Testis (tissue), 3 donors: Measurements from ENCODE around the gene CRYL1. TPM values are rescaled to one million over a fixed set of nuclear protein-coding genes. Genes with fewer than 3 reads are reported as not detected.
"Not testable (repeated sequence)": the region's sequence is repeated elsewhere in the genome, so short reads cannot be mapped to it uniquely, and the experiment has no call there.

Source experiments
- DNase-seq: peaks from one replicate; pipeline ENCODE4 v3.0.0-alpha.2; 2019
- H3K27ac ChIP-seq, 2 donors: fragments of 200-600 bp; sonication (generic); one replicate each; pipeline ENCODE4 v1.5.1; 2019
- H3K27me3 ChIP-seq: fragments of 200-600 bp; sonication (generic); one replicate; pipeline ENCODE4 v1.5.1; 2019
- H3K36me3 ChIP-seq: fragments of 200-600 bp; sonication (generic); one replicate; pipeline ENCODE4 v1.5.1; 2017; ENCODE audit warnings: low read depth; ENCODE audit errors: missing control alignments
- H3K4me1 ChIP-seq: fragments of 200-600 bp; sonication (generic); one replicate; pipeline ENCODE4 v1.5.1; 2019
- H3K4me3 ChIP-seq, 2 donors: fragments of 200-600 bp; sonication (generic); one replicate each; pipeline ENCODE4 v1.5.1; 2017 to 2019
- H3K9me3 ChIP-seq: fragments of 200-600 bp; sonication (generic); one replicate; pipeline ENCODE4 v1.5.1; 2017
- POLR2A ChIP-seq: fragments of 450-650 bp; IDR thresholded peaks from one replicate; pipeline ENCODE4 v1.6.1; 2017; ENCODE audit warnings: antibody characterized with exemption, mild to moderate bottlenecking, moderate library complexity
- WGBS, 2 donors: methylation state at CpG; one replicate each; pipeline ENCODE4 v1.1.5; 2018; 5-methylcytosine and 5-hydroxymethylcytosine counted together
- intact Hi-C: fragments of 100-400 bp; cut with DNase I; formaldehyde crosslinking; loops from one replicate; pipeline ENCODE4 v1.15.1; 2023; ENCODE audit warnings: low total_unique reads
- polyA plus RNA-seq: library from polyadenylated mRNA; stranded (reverse); fragments of 350-450 nt; fragmentation: Illumina TruSeq; extraction: RNeasy Lipid Tissue Mini Kit (QIAGEN cat#74804); gene quantifications from one replicate; pipeline ENCODE4 v1.2.3, GENCODE V29; 2014; ENCODE audit warnings: low read depth, low replicate concordance; ENCODE audit not compliant: insufficient read depth
- total RNA-seq, 2 donors: library from RNA; depleted of rRNA; stranded (reverse); fragments of >200 nt; gene quantifications; one replicate each; pipeline ENCODE4 v1.2.3, GENCODE V29; 2016
- TF ChIP-seq, protein P1 (sequence below), 3 experiments: fragments of 450-650 bp in 2 of 3; fragments of 200-600 bp in 1 of 3; sonication (generic) in 1 of 3; IDR thresholded peaks; one replicate each; pipeline ENCODE4 v1.5.1; 2016 to 2019; ENCODE audit warnings: antibody characterized with exemption in 3 of 3, mild to moderate bottlenecking in 2 of 3, moderate library complexity in 1 of 3

CRYL1 gene
- total and polyA plus RNA-seq, 3 donors from 2014 or later: 8.0 to 16.8 (median 16.8) TPM

DNA sequence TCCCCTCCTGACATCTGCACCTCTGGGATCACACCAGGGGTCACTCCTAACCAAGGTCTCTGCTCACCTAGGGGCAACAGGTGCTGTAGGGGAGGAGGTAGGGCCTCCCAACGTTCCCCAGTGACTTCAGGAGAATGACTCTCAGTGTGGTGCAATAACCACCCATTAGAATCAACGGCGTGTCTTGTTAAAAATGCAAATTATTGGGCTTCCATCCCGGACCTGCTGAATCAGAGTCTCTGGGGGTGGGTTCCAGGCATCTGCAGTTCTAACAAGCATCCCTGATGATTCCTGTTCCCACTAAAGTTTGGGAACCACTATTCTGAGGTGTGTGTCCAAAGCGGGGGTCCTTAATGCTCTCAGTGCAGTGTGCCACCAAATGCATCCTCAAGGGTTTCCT, 84.6 kb downstream of the CRYL1 start:
- H3K27ac ChIP-seq: peak overlapping the region; percentile 10 to 20
- no peak for DNase-seq
- no peaks in the 10 kb centered on the region for H3K27me3 ChIP-seq
- no peaks in the 10 kb centered on the region for H3K36me3 ChIP-seq
- H3K9me3 ChIP-seq: no peaks in the 10 kb centered on the region
- 73 to 91% methylated on average over 4 to 5 of the region's 5 CpGs for WGBS, 2 donors
- intact Hi-C loops: no loop called here
- no peak overlapping the region for H3K4me3 ChIP-seq
- no peak for TF ChIP-seq POLR2A
- TF ChIP-seq, protein P1, sequence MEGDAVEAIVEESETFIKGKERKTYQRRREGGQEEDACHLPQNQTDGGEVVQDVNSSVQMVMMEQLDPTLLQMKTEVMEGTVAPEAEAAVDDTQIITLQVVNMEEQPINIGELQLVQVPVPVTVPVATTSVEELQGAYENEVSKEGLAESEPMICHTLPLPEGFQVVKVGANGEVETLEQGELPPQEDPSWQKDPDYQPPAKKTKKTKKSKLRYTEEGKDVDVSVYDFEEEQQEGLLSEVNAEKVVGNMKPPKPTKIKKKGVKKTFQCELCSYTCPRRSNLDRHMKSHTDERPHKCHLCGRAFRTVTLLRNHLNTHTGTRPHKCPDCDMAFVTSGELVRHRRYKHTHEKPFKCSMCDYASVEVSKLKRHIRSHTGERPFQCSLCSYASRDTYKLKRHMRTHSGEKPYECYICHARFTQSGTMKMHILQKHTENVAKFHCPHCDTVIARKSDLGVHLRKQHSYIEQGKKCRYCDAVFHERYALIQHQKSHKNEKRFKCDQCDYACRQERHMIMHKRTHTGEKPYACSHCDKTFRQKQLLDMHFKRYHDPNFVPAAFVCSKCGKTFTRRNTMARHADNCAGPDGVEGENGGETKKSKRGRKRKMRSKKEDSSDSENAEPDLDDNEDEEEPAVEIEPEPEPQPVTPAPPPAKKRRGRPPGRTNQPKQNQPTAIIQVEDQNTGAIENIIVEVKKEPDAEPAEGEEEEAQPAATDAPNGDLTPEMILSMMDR (IDR thresholded peaks at IDR 0.05): no peak
- peaks cover 7% of the 10 kb centered on the region for H3K4me1 ChIP-seq

DNA sequence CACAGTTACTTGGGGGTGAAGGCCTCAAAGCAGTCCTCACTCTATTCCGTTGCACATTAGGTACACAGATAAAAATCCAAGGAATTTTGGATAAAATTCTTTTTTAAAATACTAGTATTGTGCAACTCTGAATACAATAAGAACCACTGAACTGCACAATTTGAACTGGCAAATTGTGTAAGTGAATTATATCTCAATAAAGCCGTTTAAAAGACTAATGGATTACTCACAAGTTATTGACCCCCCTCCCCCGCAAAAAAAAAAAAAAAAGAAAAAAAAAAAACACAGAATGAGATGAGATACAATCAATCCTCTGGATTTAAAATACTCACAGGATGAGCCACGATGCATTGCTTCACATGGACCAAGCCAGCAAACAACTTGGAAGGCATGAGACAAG, 86.4 kb downstream of the CRYL1 start:
- intact Hi-C loops: no loop called here
- no peak for TF ChIP-seq POLR2A
- TF ChIP-seq, protein P1 (IDR thresholded peaks at IDR 0.05): no peak
- 83 to 89% methylated on average over 4 of the region's 4 CpGs for WGBS, 2 donors
- no peaks in the 10 kb centered on the region for H3K9me3 ChIP-seq
- H3K4me3 ChIP-seq: no peak overlapping the region
- H3K36me3 ChIP-seq: no peaks in the 10 kb centered on the region
- H3K27me3 ChIP-seq: no peaks in the 10 kb centered on the region
- DNase-seq: no peak
- no peak overlapping the region for H3K27ac ChIP-seq
- H3K4me1 ChIP-seq: peaks cover 7% of the 10 kb centered on the region

DNA sequence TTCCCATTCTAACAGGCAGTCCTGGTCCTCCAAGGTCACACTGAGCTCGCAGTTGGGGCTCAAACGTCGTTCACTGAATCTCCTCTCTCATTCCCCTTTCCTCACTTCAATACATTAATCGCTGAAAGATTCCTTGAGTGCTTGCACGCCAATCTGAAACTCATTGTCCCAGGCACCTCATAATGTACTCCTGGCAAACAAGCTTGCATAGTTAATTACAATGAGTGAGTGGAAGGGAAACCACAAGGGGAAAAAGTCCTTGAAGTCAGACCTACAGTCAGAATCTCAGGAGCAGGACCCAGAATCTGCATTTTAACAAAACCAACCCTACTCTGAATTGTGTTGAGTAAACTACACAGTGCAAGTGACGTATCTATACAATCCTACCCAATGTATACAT, 86.9 kb downstream of the CRYL1 start:
- 82 to 83% methylated on average over 6 of the region's 6 CpGs for WGBS, 2 donors
- no peak overlapping the region for H3K27ac ChIP-seq
- no peak overlapping the region for H3K4me3 ChIP-seq
- peaks cover 7% of the 10 kb centered on the region for H3K4me1 ChIP-seq
- no peaks in the 10 kb centered on the region for H3K36me3 ChIP-seq
- no peaks in the 10 kb centered on the region for H3K9me3 ChIP-seq
- TF ChIP-seq, protein P1 (IDR thresholded peaks at IDR 0.05): no peak
- TF ChIP-seq POLR2A: no peak
- no peaks in the 10 kb centered on the region for H3K27me3 ChIP-seq
- intact Hi-C loops: no loop called here
- no peak for DNase-seq

DNA sequence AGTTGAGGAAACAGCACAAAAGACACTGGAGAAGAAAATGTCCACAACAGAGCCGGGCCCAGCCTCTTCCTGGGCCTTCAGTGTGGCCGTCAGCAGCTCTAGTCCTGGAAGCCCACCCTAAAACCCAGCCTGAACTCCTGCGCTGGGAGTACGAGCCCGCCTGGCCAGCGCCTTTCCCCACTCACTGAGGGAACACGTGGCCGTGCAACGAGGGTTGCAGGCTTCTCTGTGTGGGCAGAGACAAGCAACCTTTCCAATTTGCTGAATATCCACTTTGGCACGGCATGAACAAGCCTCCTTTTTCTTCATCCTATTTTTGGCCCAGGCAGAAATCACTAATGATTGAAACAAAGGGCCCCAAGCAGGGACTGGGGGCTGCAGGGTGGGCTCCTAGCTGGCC, 89.2 kb downstream of the CRYL1 start:
- H3K4me3 ChIP-seq: peak overlapping the region in 1 of 2 donors; percentile 40
- DNase-seq: no peak
- intact Hi-C loops: no loop called here
- no peak overlapping the region for H3K27ac ChIP-seq
- no peak for TF ChIP-seq POLR2A
- TF ChIP-seq, protein P1 (IDR thresholded peaks at IDR 0.05): no peak
- no peaks in the 10 kb centered on the region for H3K27me3 ChIP-seq
- 20 to 67% methylated on average over 1 to 10 of the region's 10 CpGs for WGBS, 2 donors
- H3K9me3 ChIP-seq: no peaks in the 10 kb centered on the region
- H3K36me3 ChIP-seq: no peaks in the 10 kb centered on the region
- no peaks in the 10 kb centered on the region for H3K4me1 ChIP-seq

DNA sequence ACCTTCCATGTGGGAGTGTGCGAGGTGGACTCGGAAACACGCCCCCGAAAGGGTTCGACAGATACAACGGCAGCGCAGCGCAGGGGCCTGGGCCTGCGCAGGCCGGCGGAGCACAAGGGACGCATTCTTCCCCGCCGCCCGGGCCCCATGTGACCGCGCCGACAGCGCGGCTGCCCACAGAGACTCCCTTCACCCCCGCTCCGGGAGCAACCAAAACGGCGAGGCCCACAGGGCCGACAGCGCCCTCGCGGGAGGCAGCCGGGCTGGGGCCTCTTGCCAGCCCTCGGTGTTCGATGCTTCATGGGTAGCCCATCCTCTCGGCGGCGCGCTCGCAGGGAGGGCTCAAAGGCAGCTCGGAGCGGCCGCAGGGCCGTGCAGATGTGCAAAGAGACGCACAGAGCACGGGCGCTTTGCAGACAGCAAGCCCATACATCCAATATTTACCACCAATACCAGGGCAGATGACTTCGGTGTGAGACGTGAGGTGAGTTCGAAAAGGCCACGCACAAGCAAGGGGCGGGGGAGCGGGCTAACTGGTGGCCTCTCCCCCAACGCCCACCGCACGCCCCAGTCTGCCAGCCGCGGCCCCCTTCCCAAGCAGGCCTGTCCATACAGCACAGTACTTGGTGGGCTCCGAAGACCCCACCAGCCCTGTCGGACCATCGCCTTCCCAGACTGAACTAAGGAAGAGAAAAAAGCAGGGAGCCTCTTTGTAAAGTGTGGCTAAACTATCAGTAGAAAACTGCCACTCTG, 89.9 kb downstream of the CRYL1 start:
- WGBS, 2 donors: 58 to 78% methylated on average over 23 to 57 of the region's 57 CpGs
- H3K36me3 ChIP-seq: no peaks in the 10 kb centered on the region
- peak overlapping the region; percentile 34 to 40 for H3K4me3 ChIP-seq
- no peak for TF ChIP-seq POLR2A
- TF ChIP-seq, protein P1 (IDR thresholded peaks at IDR 0.05): no peak
- H3K4me1 ChIP-seq: no peaks in the 10 kb centered on the region
- DNase-seq: peak; percentile 31
- intact Hi-C loops: no loop called here
- no peaks in the 10 kb centered on the region for H3K27me3 ChIP-seq
- no peak overlapping the region for H3K27ac ChIP-seq
- H3K9me3 ChIP-seq: no peaks in the 10 kb centered on the region

DNA sequence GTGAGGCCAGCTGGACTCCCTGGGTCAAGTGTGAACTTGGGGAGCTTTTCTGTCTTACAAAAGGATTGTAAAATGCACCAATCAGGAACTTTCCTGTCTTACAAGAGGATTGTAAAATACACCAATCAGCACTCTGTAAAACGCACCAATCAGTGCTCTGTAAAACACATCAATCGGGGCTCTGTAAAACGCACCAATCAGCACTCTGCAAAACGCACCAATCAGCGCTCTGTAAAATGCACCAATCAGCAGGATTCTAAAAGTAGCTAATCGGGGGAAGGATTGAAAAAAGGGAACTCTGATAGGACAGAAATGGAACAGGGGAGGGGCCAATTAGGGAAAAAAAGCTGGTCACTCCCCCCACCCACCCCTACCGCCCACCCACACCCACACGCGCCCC, 91.4 kb downstream of the CRYL1 start:
- intact Hi-C loops, H3K27ac ChIP-seq, H3K4me1 ChIP-seq, H3K9me3 ChIP-seq, H3K27me3 ChIP-seq, H3K36me3 ChIP-seq: not testable (repeated sequence)
- H3K4me3 ChIP-seq: peak overlapping the region in 1 of 2 donors; percentile 40
- WGBS, 2 donors: 69 to 83% methylated on average over 9 of the region's 9 CpGs
- peak; percentile 59 for DNase-seq
